ENCODE measurements around the gene TRRAP. TPM values are rescaled to one million over a fixed set of nuclear protein-coding genes. Genes with fewer than 3 reads are reported as not detected.

The TRRAP gene
- total RNA-seq, 1 experiment from 2014 or later: 17.0 TPM

GRCh38 chr7:98981701-98982100 is 103.4 kb downstream of the TRRAP start:
- no peak for DNase-seq (ENCODE audit: extremely low read depth, low read depth)

GRCh38 chr7:98982686-98983085 is 104.4 kb downstream of the TRRAP start:
- DNase-seq (ENCODE audit: extremely low read depth, low read depth): no peak

GRCh38 chr7:98984126-98984525 is 105.8 kb downstream of the TRRAP start:
- DNase-seq (ENCODE audit: extremely low read depth, low read depth): no peak

GRCh38 chr7:98985406-98985805 is 107.1 kb downstream of the TRRAP start:
- no peak for DNase-seq (ENCODE audit: extremely low read depth, low read depth)

GRCh38 chr7:98985945-98986344 is 107.6 kb downstream of the TRRAP start:
- no peak for DNase-seq (ENCODE audit: extremely low read depth, low read depth)

GRCh38 chr7:98988641-98989040 is 110.3 kb downstream of the TRRAP start:
- DNase-seq (ENCODE audit: extremely low read depth, low read depth): no peak

GRCh38 chr7:98990356-98990755 is 112.0 kb downstream of the TRRAP start:
- no peak for DNase-seq (ENCODE audit: extremely low read depth, low read depth)

- DNase-seq (ENCODE audit: extremely low read depth, low read depth): no peak
Observed at GRCh38 chr7:98991141-98991540, 112.8 kb downstream of the TRRAP start.

GRCh38 chr7:98992076-98992475 is 113.7 kb downstream of the TRRAP start:
- no peak for DNase-seq (ENCODE audit: extremely low read depth, low read depth)

GRCh38 chr7:98993024-98993897 is 114.9 kb downstream of the TRRAP start:
- DNase-seq (ENCODE audit: extremely low read depth, low read depth): no peak

GRCh38 chr7:98994046-98994944 is 116.0 kb downstream of the TRRAP start:
- DNase-seq (ENCODE audit: extremely low read depth, low read depth): no peak

GRCh38 chr7:98995111-98995510 is 116.8 kb downstream of the TRRAP start:
- no peak for DNase-seq (ENCODE audit: extremely low read depth, low read depth)

GRCh38 chr7:98995523-98996149 is 117.3 kb downstream of the TRRAP start:
- DNase-seq (ENCODE audit: extremely low read depth, low read depth): no peak

- DNase-seq (ENCODE audit: extremely low read depth, low read depth): no peak
Observed at GRCh38 chr7:98996150-98996552, 117.8 kb downstream of the TRRAP start.

GRCh38 chr7:98997846-98998245 is 119.5 kb downstream of the TRRAP start:
- no peak for DNase-seq (ENCODE audit: extremely low read depth, low read depth)

- no peak for DNase-seq (ENCODE audit: extremely low read depth, low read depth)
Observed at GRCh38 chr7:98998821-98999725, 120.7 kb downstream of the TRRAP start.

- no peak for DNase-seq (ENCODE audit: extremely low read depth, low read depth)
Observed at GRCh38 chr7:99000196-99000903, 122.0 kb downstream of the TRRAP start.

GRCh38 chr7:99000904-99001465 is 122.7 kb downstream of the TRRAP start:
- no peak for DNase-seq (ENCODE audit: extremely low read depth, low read depth)

GRCh38 chr7:99001482-99002147 is 123.3 kb downstream of the TRRAP start:
- no peak for DNase-seq (ENCODE audit: extremely low read depth, low read depth)
